Measurements from ENCODE around the gene WDCP.

Gene WDCP

GRCh38 chr2:24011250-24012104, 35.7 kb downstream of the WDCP start:
- TF ChIP-seq REST (IDR thresholded peaks at IDR 0.05; ENCODE audit: insufficient read depth in 1 of 2, low read depth in 2 of 2, low read length in 2 of 2) (no peak), FOXP2 (optimal IDR thresholded peaks at IDR 0.05; ENCODE audit: borderline replicate concordance, extremely low read depth, extremely low read length, insufficient read depth) (no peak), SIN3A (IDR thresholded peaks at IDR 0.05; ENCODE audit: borderline replicate concordance, insufficient read depth, low read length) (no peak), TAF1 (IDR thresholded peaks at IDR 0.05; ENCODE audit: borderline replicate concordance, insufficient read depth, low read length) (no peak)

- TF ChIP-seq FOXP2 (optimal IDR thresholded peaks at IDR 0.05; ENCODE audit: borderline replicate concordance, extremely low read depth, extremely low read length, insufficient read depth) (no peak), REST (IDR thresholded peaks at IDR 0.05; ENCODE audit: insufficient read depth in 1 of 2, low read depth in 2 of 2, low read length in 2 of 2) (no peak), TAF1 (IDR thresholded peaks at IDR 0.05; ENCODE audit: borderline replicate concordance, insufficient read depth, low read length) (no peak), SIN3A (IDR thresholded peaks at IDR 0.05; ENCODE audit: borderline replicate concordance, insufficient read depth, low read length) (no peak), POLR2AphosphoS5 (IDR thresholded peaks at IDR 0.05; ENCODE audit: low read depth, low read length) (no peak)
Measured at GRCh38 chr2:24010477-24011249, 36.5 kb downstream of the WDCP start.

GRCh38 chr2:24009680-24010476, 37.3 kb downstream of the WDCP start, which contains the start of gene MFSD2B:
Gene MFSD2B (plus strand): TSS chr2:24010085. CDS start chr2:24010097, 12 bp downstream.
- TF ChIP-seq POLR2AphosphoS5 (IDR thresholded peaks at IDR 0.05; ENCODE audit: low read depth, low read length) (no peak), FOXP2 (optimal IDR thresholded peaks at IDR 0.05; ENCODE audit: borderline replicate concordance, extremely low read depth, extremely low read length, insufficient read depth) (no peak), REST (IDR thresholded peaks at IDR 0.05; ENCODE audit: insufficient read depth in 1 of 2, low read depth in 2 of 2, low read length in 2 of 2) (no peak), TAF1 (IDR thresholded peaks at IDR 0.05; ENCODE audit: borderline replicate concordance, insufficient read depth, low read length) (no peak), SIN3A (IDR thresholded peaks at IDR 0.05; ENCODE audit: borderline replicate concordance, insufficient read depth, low read length) (no peak)

- TF ChIP-seq SIN3A (IDR thresholded peaks at IDR 0.05; ENCODE audit: borderline replicate concordance, insufficient read depth, low read length) (no peak), FOXP2 (optimal IDR thresholded peaks at IDR 0.05; ENCODE audit: borderline replicate concordance, extremely low read depth, extremely low read length, insufficient read depth) (no peak), POLR2AphosphoS5 (IDR thresholded peaks at IDR 0.05; ENCODE audit: low read depth, low read length) (no peak), REST (IDR thresholded peaks at IDR 0.05; ENCODE audit: insufficient read depth in 1 of 2, low read depth in 2 of 2, low read length in 2 of 2) (no peak), TAF1 (IDR thresholded peaks at IDR 0.05; ENCODE audit: borderline replicate concordance, insufficient read depth, low read length) (no peak)
Measured at GRCh38 chr2:24009367-24009679, 37.9 kb downstream of the WDCP start.

Data from PFSK-1 (cell line).